Progenitor cell of endocrine pancreas (in vitro differentiated cells): ENCODE measurements around the gene FNDC5. TPM values are rescaled to one million over a fixed set of nuclear protein-coding genes. Genes with fewer than 3 reads are reported as not detected.

Experiments used
- DNase-seq: peaks from one replicate; pipeline ENCODE4 v3.0.0; 2021; ENCODE audit warnings: low spot score; ENCODE audit not compliant: unreplicated experiment
- H3K27ac Mint-ChIP-seq: 2 replicates; pipeline ENCODE4 v1.8.0; 2021; ENCODE audit warnings: mild to moderate bottlenecking, moderate library complexity, mixed read lengths
- H3K27me3 Mint-ChIP-seq: 2 replicates; pipeline ENCODE4 v1.8.0; 2021; ENCODE audit warnings: mixed read lengths
- H3K36me3 Mint-ChIP-seq: 2 replicates; pipeline ENCODE4 v1.8.0; 2022; ENCODE audit warnings: mixed read lengths; ENCODE audit not compliant: insufficient read depth
- H3K4me1 Mint-ChIP-seq: 2 replicates; pipeline ENCODE4 v1.8.0; 2021; ENCODE audit warnings: low read depth, mixed read lengths
- H3K4me3 Mint-ChIP-seq: 2 replicates; pipeline ENCODE4 v1.8.0; 2021; ENCODE audit warnings: low read depth, mild to moderate bottlenecking, moderate library complexity, mixed read lengths
- H3K9me3 Mint-ChIP-seq: 2 replicates; pipeline ENCODE4 v1.8.0; 2021; ENCODE audit warnings: low read depth, mixed read lengths
- total RNA-seq: library from RNA; stranded (reverse); gene quantifications from 2 replicates; pipeline ENCODE4 v1.2.1, GENCODE V29; 2021
- TF ChIP-seq, protein P1 (sequence below): fragments of 200-600 bp; sonication (generic); IDR thresholded peaks from one replicate; pipeline ENCODE4 v1.5.0; 2021; ENCODE audit warnings: antibody characterized with exemption, mild to moderate bottlenecking; ENCODE audit not compliant: unreplicated experiment

The FNDC5 gene
- total RNA-seq, 1 donor from 2014 or later: 6.3 TPM

DNA sequence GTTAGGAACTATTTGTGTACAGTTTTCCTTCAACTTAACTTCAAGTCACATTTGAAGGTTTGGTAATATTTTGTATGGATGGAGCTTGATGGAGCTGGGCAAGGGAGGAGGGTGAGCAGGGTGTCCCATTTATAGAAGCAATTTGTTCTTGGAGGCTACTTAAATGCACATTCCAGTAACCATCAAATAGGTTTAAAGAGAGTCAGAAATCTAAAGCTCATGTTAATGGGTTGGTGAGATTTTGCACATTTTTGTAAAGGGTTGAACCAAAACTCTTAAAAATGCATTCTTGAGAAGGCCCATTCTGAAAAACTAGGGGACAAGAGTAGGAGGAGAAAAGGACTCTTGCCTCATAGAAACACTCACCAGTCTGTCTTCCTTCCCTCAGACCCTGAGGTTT, 10.1 kb downstream of the FNDC5 start:
- Mint-ChIP-seq H3K9me3 (no peaks in the 10 kb centered on the region), H3K36me3 (peaks cover 14% of the 10 kb centered on the region), H3K27me3 (no peaks in the 10 kb centered on the region), H3K4me3 (no peak overlapping the region), H3K27ac (no peak overlapping the region), H3K4me1 (no peaks in the 10 kb centered on the region)
- TF ChIP-seq, protein P1, sequence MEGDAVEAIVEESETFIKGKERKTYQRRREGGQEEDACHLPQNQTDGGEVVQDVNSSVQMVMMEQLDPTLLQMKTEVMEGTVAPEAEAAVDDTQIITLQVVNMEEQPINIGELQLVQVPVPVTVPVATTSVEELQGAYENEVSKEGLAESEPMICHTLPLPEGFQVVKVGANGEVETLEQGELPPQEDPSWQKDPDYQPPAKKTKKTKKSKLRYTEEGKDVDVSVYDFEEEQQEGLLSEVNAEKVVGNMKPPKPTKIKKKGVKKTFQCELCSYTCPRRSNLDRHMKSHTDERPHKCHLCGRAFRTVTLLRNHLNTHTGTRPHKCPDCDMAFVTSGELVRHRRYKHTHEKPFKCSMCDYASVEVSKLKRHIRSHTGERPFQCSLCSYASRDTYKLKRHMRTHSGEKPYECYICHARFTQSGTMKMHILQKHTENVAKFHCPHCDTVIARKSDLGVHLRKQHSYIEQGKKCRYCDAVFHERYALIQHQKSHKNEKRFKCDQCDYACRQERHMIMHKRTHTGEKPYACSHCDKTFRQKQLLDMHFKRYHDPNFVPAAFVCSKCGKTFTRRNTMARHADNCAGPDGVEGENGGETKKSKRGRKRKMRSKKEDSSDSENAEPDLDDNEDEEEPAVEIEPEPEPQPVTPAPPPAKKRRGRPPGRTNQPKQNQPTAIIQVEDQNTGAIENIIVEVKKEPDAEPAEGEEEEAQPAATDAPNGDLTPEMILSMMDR: no peak
- DNase-seq: no peak

DNA sequence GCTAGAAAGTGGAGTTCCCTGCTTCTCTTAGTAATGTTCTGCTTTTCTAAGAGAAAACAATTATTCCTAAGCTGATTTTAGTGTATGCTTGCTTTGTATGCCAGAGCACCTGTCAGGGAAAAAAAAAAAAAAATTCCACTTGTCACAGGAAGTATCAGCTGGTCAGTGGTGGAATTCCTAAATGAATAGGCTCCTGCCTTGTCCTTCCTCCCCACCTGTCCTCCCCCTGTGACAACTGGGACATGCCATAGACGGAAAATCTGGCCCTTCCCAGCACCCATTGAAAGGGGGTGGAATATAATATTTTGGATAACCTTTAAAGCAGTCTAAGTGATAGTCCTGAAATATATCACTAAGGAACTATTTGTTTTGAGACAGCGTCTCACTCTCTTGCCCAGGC, 10.8 kb downstream of the FNDC5 start:
- Mint-ChIP-seq H3K4me1 (peaks cover 5% of the 10 kb centered on the region), H3K9me3 (no peaks in the 10 kb centered on the region), H3K27ac (no peak overlapping the region), H3K4me3 (no peak overlapping the region), H3K36me3 (peaks cover 14% of the 10 kb centered on the region), H3K27me3 (no peaks in the 10 kb centered on the region)
- TF ChIP-seq, protein P1: no peak
- DNase-seq: no peak

DNA sequence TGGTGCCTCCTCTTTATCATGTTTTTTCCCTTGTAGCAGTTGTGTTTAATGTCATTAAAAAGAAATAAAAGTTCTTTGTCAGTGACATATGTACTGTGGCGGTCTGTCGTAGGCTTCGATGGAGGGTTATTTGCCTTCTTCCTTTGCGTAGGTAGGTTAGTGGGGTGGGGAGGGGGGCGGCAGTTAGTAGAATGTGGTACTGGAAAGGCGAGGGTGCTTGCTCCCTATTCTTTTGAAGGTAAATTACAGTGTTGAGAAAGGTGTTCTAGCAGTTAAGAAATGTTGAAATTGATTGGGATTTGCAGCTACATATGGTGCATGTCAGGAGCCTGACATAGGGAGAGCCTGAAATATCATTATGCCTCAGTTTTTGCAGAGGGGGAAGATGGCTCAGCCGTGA, 11.9 kb downstream of the FNDC5 start:
- Mint-ChIP-seq H3K27me3 (no peaks in the 10 kb centered on the region), H3K4me1 (peaks cover 11% of the 10 kb centered on the region), H3K36me3 (peaks cover 20% of the 10 kb centered on the region), H3K27ac (no peak overlapping the region), H3K4me3 (no peak overlapping the region), H3K9me3 (no peaks in the 10 kb centered on the region)
- TF ChIP-seq, protein P1: no peak
- DNase-seq: no peak

DNA sequence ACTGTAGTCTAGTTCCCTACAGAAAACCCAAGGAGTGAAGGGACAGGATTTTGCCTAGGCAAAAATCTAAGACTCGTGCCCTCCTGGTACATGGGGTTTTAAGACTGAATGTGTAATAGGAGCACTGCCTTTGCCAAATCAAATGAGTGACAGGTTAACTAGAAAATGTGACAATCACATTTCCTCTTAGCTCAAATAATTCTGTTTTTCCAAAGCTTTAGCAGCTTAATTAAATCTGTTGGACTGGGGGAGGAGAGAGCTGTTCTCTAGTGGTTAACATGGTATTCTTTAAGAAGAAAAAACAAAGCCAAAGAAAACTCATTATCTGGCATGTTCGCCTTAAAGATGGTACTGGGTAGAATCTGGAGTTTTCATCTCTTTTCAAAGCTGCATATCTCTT, 12.6 kb downstream of the FNDC5 start:
- no peaks in the 10 kb centered on the region for H3K9me3 Mint-ChIP-seq
- no peak overlapping the region for H3K27ac Mint-ChIP-seq
- no peak overlapping the region for H3K4me3 Mint-ChIP-seq
- no peak for DNase-seq
- H3K36me3 Mint-ChIP-seq: peaks cover 20% of the 10 kb centered on the region
- no peaks in the 10 kb centered on the region for H3K27me3 Mint-ChIP-seq
- H3K4me1 Mint-ChIP-seq: peaks cover 11% of the 10 kb centered on the region
- TF ChIP-seq, protein P1: no peak

DNA sequence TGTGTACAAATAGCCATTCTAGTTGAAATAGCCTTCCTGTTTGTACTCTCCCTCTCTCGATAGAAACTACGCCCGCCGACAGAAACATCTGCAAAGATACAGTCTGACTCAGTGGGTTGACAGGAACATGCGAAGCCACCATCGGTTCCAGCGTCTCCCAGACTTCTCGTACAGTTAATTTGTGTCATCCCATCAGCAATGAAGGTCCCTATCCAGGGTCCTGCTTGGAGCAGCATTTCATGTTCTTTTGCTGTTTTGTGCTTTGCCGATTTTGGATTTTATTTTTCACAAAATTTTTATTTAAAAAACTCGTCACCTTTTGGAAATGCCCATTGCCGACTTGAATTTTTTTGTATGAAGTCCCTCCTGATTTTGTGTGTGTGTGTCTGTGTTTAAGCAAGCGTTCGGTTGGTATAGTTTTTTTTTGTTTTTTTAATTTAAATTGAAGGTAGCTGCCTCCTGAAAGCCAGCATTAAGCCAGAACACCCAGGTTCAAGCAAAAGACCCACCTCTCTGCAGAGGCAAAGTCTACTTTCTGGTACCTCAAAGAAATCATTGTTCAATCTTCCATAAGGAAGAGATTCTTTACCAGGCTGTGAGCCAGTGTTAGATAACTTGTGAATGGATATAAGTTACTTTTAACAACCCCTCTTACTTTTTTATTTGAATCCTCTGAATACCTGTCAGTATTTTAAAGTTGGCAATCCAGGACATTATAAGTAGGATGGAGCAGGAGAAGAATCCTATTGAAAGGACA, 14.7 kb downstream of the FNDC5 start:
- no peak overlapping the region for H3K27ac Mint-ChIP-seq
- H3K4me3 Mint-ChIP-seq: no peak overlapping the region
- H3K27me3 Mint-ChIP-seq: no peaks in the 10 kb centered on the region
- no peak for DNase-seq
- H3K4me1 Mint-ChIP-seq: peaks cover 11% of the 10 kb centered on the region
- H3K36me3 Mint-ChIP-seq: peaks cover 19% of the 10 kb centered on the region
- H3K9me3 Mint-ChIP-seq: no peaks in the 10 kb centered on the region
- TF ChIP-seq, protein P1: no peak
